ENCODE measurements around the gene FOXJ3.

FOXJ3 gene

DNA sequence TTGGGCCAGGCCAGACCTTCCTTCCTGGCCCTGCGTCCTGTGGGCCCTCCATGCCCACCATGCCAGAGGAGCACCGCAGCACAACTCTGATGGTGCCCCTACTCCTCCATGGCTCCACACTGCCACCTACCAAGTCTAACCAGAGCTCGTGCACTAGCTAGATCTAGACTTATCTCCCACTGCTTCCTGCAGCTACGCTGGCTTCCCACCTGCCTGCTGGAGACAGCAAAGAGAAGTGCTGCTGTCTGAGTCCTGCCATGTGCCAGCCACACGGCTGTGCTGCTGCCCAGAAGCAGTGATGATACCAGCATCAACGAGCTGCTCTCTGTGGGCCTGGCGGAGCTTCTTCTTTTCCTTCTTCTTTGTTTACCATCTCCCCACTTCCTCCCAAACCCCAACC, 177.4 kb downstream of the FOXJ3 start:
- H3K4me3 ChIP-seq (ENCODE audit: control insufficient read depth, low read depth, low read length) = no peak overlapping the region
- TF ChIP-seq, protein P1, sequence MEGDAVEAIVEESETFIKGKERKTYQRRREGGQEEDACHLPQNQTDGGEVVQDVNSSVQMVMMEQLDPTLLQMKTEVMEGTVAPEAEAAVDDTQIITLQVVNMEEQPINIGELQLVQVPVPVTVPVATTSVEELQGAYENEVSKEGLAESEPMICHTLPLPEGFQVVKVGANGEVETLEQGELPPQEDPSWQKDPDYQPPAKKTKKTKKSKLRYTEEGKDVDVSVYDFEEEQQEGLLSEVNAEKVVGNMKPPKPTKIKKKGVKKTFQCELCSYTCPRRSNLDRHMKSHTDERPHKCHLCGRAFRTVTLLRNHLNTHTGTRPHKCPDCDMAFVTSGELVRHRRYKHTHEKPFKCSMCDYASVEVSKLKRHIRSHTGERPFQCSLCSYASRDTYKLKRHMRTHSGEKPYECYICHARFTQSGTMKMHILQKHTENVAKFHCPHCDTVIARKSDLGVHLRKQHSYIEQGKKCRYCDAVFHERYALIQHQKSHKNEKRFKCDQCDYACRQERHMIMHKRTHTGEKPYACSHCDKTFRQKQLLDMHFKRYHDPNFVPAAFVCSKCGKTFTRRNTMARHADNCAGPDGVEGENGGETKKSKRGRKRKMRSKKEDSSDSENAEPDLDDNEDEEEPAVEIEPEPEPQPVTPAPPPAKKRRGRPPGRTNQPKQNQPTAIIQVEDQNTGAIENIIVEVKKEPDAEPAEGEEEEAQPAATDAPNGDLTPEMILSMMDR (conservative IDR thresholded peaks at IDR 0.05; ENCODE audit: control insufficient read depth, insufficient read depth, low read depth, low read length) = peak; percentile 1
- DNase-seq (ENCODE audit: low read depth) = no peak

DNA sequence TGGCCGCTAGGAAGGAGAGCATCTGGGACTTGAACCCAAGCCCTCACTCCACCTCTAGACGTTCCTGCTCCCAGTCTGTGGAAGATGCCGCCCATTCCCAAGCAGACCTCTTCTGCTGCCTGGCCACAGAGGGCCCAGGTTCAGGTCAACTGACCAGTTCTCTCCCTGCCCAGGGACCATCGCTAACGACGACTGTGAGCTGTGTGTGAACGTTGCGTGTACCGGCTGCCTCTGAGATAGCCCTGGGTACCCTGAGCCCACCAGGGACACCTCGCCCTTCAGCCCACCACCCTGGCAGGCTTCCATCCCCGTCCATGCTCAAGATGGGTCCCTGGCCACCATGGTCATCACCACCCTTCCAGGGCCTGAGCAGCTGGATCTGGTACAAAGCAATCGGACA, 179.7 kb downstream of the FOXJ3 start:
- H3K4me3 ChIP-seq (ENCODE audit: control insufficient read depth, low read depth, low read length) = no peak overlapping the region
- DNase-seq (ENCODE audit: low read depth) = no peak
- TF ChIP-seq, protein P1 (conservative IDR thresholded peaks at IDR 0.05; ENCODE audit: control insufficient read depth, insufficient read depth, low read depth, low read length) = no peak

- no peak overlapping the region for H3K4me3 ChIP-seq (ENCODE audit: control insufficient read depth, low read depth, low read length)
- TF ChIP-seq, protein P1 (conservative IDR thresholded peaks at IDR 0.05; ENCODE audit: control insufficient read depth, insufficient read depth, low read depth, low read length) = no peak
- no peak for DNase-seq (ENCODE audit: low read depth)
These were observed 180.3 kb downstream of the FOXJ3 start for GRCh38 chr1:42154685-42155084.

DNA sequence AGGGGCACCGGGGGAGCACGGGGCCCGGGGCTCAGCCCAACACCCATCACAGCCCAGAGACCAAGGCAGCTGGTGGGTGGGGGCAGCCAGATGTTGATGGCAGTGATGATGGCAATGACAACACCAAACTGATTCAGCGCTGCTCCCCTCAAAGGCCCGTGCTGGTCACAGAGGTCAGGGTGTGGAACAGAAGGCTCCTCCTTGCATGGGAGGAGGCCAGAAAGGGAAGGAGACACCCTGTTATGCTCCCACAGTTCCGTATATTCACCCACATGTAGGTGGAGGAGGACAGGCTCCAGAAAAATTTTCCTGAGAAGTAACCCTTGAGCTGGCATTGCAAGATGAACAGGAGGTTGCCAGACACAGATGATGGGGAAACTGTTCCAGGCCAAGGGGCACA, 181.4 kb downstream of the FOXJ3 start:
- H3K4me3 ChIP-seq (ENCODE audit: control insufficient read depth, low read depth, low read length) = no peak overlapping the region
- no peak for DNase-seq (ENCODE audit: low read depth)
- TF ChIP-seq, protein P1 (conservative IDR thresholded peaks at IDR 0.05; ENCODE audit: control insufficient read depth, insufficient read depth, low read depth, low read length) = no peak

- no peak within 1 kb of the TSS for H3K4me3 ChIP-seq (ENCODE audit: control insufficient read depth, low read depth, low read length)
- TF ChIP-seq, protein P1 (conservative IDR thresholded peaks at IDR 0.05; ENCODE audit: control insufficient read depth, insufficient read depth, low read depth, low read length) = no peak
- no peak for DNase-seq (ENCODE audit: low read depth)
These were observed 182.0 kb downstream of the FOXJ3 start, which contains the start of gene GUCA2B for GRCh38 chr1:42152907-42153600. Gene GUCA2B, plus strand, starts transcription at chr1:42153410. Its CDS starts 41 bp downstream, at chr1:42153451.

DNA sequence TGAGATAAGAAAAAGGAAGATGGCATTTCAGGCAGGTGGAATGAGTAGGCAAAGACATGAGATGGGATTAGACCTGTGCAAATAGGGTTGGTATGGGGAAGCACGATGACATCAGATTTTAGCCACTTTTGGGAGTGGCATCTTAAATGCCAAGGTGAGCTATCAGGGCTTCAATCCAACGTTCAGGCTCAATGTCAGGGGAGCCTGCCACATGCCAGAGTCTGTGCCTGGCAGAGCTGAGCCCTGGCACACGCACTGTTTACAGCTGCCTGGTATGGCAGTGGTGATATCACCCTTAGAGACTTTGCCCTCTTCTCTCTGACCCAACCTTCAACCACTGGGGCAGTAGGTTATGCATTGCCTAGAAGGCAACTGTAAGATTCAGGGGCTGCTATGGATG, 182.9 kb downstream of the FOXJ3 start:
- H3K4me3 ChIP-seq (ENCODE audit: control insufficient read depth, low read depth, low read length) = no peak overlapping the region
- no peak for DNase-seq (ENCODE audit: low read depth)
- TF ChIP-seq, protein P1 (conservative IDR thresholded peaks at IDR 0.05; ENCODE audit: control insufficient read depth, insufficient read depth, low read depth, low read length) = no peak

Measured in fibroblast of mammary gland (primary cell).